Keratinocyte (primary cell): ENCODE results near the gene TEX44. TPM values are rescaled to one million over a fixed set of nuclear protein-coding genes. Genes with fewer than 3 reads are reported as not detected.

Experiments
- DNase-seq: peaks from one replicate; pipeline ENCODE4 v3.0.0-alpha.2; 2011; ENCODE audit warnings: low read depth, missing footprints, low spot score
- FAIRE-seq: peaks from 2 replicates; lab custom pipeline; 2011; peaks lifted over from hg19 to GRCh38; lab: Jason Lieb, UNC
- H2AFZ ChIP-seq: 2 replicates; pipeline ENCODE4 v1.6.0; 2012; ENCODE audit warnings: low read length, control low read depth, inconsistent platforms; ENCODE audit not compliant: control insufficient read depth
- H3K27ac ChIP-seq: 2 replicates; pipeline ENCODE4 v1.5.1; 2011; ENCODE audit warnings: low read length; ENCODE audit not compliant: control insufficient read depth, insufficient read depth
- H3K27me3 ChIP-seq: 3 replicates; pipeline ENCODE4 v1.6.0; 2011; ENCODE audit warnings: low read length; ENCODE audit not compliant: control insufficient read depth, insufficient read depth; ENCODE audit errors: extremely low read depth
- H3K36me3 ChIP-seq, 2 experiments: 2 replicates in 1 of 2; 3 replicates in 1 of 2; pipeline ENCODE4 v1.5.1; 2011; ENCODE audit warnings: low read length in 2 of 2, mild to moderate bottlenecking in 1 of 2; ENCODE audit not compliant: control insufficient read depth in 2 of 2, insufficient read depth in 2 of 2; ENCODE audit errors: extremely low read depth in 1 of 2
- H3K4me1 ChIP-seq: 3 replicates; pipeline ENCODE4 v1.5.1; 2011; ENCODE audit warnings: low read length; ENCODE audit not compliant: control insufficient read depth, insufficient read depth; ENCODE audit errors: extremely low read depth
- H3K4me2 ChIP-seq: 3 replicates; pipeline ENCODE4 v1.6.0; 2011; ENCODE audit warnings: low read depth, low read length; ENCODE audit not compliant: control insufficient read depth, insufficient read depth; ENCODE audit errors: extremely low read depth
- H3K4me3 ChIP-seq, 3 experiments: fragments of 200-600 bp in 1 of 3; sonication (generic) in 1 of 3; 2 replicates in 2 of 3; 3 replicates in 1 of 3; pipeline ENCODE4 v1.5.1; 2011 to 2016; ENCODE audit warnings: low read length in 3 of 3, mild to moderate bottlenecking in 3 of 3, control low read depth in 2 of 3, inconsistent platforms in 1 of 3, low read depth in 1 of 3, mixed read lengths in 1 of 3, mixed run types in 1 of 3, moderate library complexity in 1 of 3; ENCODE audit not compliant: control insufficient read depth in 2 of 3, insufficient read depth in 2 of 3; ENCODE audit errors: extremely low read depth in 1 of 3
- H3K79me2 ChIP-seq: 2 replicates; pipeline ENCODE4 v1.6.0; 2012; ENCODE audit warnings: low read length; ENCODE audit not compliant: control insufficient read depth, insufficient read depth
- H3K9ac ChIP-seq: 3 replicates; pipeline ENCODE4 v1.6.0; 2011; ENCODE audit warnings: low read length; ENCODE audit not compliant: control insufficient read depth, insufficient read depth; ENCODE audit errors: extremely low read depth
- H3K9me1 ChIP-seq: 3 replicates; pipeline ENCODE4 v1.6.0; 2011; ENCODE audit warnings: low read length; ENCODE audit not compliant: control insufficient read depth, insufficient read depth; ENCODE audit errors: extremely low read depth
- H3K9me3 ChIP-seq: 2 replicates; pipeline ENCODE4 v1.5.1; 2012; ENCODE audit warnings: low read depth, low read length; ENCODE audit not compliant: control insufficient read depth
- H4K20me1 ChIP-seq: 3 replicates; pipeline ENCODE4 v1.6.0; 2011; ENCODE audit warnings: low read length; ENCODE audit not compliant: control insufficient read depth, insufficient read depth; ENCODE audit errors: extremely low read depth
- CTCF ChIP-seq, 3 experiments: IDR thresholded peaks in 1 of 3; conservative IDR thresholded peaks in 1 of 3; optimal IDR thresholded peaks in 1 of 3; 2 replicates in 2 of 3; 3 replicates in 1 of 3; pipeline versions ENCODE3 to v1.5.1; 2011; ENCODE audit warnings: low read length in 3 of 3, mild to moderate bottlenecking in 3 of 3, moderate library complexity in 2 of 3, control low read depth in 1 of 3, inconsistent platforms in 1 of 3; ENCODE audit not compliant: insufficient read depth in 2 of 3; ENCODE audit errors: extremely low read depth in 1 of 3
- EZH2 ChIP-seq: IDR thresholded peaks from one replicate; pipeline ENCODE4 v1.6.1; 2012; ENCODE audit warnings: inconsistent platforms, mild to moderate bottlenecking, low read length, moderate library complexity
- dilution Hi-C: fragments of 300-500 bp; cut with MboI; formaldehyde crosslinking; loops from one replicate; pipeline ENCODE4 v1.7.0; 2020; ENCODE audit warnings: low sequenced_read_pairs; ENCODE audit not compliant: extremely low pct_ligation_motif_present
- polyA plus RNA-seq, 5 experiments: library from polyadenylated mRNA; depleted of rRNA in 3 of 5; stranded (reverse) in 3 of 5; stranded (forward) in 1 of 5; unstranded in 1 of 5; fragments of >200 nt; gene quantifications; 1 replicate in 1 of 5; 2 replicates in 3 of 5; 3 replicates in 1 of 5; pipeline versions ENCODE4 v1.2.1 to v1.2.3, GENCODE V29; 2011 to 2012; ENCODE audit warnings: missing spikeins in 2 of 5, low read depth in 1 of 5, low replicate concordance in 1 of 5

The TEX44 gene
- polyA plus RNA-seq, 1 donor (not counting 4 experiments of a cell fraction or from before 2014, with no cell fraction given) = not detected

DNA sequence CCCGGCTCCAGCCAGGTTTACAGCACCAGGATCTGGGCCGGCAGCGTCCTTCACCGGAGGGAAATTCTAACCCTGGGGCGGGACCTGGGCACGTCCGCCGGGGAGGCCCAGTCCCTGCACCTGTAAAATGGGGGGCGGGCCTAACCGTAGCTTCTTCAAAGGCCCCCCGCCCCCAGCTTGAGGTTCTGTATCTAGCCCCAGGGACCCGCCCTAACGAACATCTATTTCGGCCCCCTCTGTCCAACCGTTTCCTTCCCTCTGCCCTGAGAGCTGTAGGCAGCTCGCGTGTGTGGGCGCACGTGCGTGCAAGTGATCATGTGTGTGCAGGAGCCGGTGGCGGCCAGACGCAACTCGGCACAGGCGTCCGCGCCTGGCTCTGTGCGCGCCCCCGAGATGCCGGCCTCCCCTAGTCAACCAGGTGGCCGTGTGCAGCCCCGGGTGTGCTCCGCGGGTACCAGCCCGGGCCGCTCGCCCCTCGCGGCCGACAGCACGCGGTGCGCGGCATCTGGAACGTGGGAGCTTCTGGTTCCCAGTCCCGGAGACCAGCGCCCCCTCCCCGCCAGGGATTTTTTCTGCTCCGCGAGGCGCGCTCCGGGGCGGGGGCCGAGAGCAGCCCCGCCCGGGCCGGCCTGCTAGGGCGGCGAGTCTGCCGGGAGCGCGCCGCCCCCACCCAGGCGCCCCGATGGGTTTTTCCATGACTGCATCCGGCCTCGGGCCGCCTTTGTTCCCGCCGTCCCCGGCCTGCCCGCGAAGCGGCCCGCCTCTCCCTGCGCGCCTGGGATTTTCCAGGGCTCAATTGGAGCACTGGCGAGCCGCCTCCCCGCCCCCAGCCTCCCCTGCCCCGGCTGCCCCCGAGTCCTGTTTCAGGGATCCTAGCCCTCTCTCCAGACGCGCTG, 21.2 kb downstream of the TEX44 start:
- H3K27me3 ChIP-seq = no peaks in the 10 kb centered on the region
- H3K27ac ChIP-seq = peak overlapping the region; percentile 90
- H3K9me3 ChIP-seq = no peaks in the 10 kb centered on the region
- H3K4me3 ChIP-seq = peak overlapping the region; percentile 11 to 38 (median 25)
- H3K79me2 ChIP-seq = no peaks in the 10 kb centered on the region
- no peak for DNase-seq
- no peaks in the 10 kb centered on the region for H3K36me3 ChIP-seq
- peaks cover 51% of the 10 kb centered on the region for H3K4me1 ChIP-seq
- peaks cover 3% of the 10 kb centered on the region for H3K9me1 ChIP-seq
- no peak for FAIRE-seq
- dilution Hi-C loops = no loop called here
- H3K4me2 ChIP-seq = peak overlapping the region; percentile 69
- H3K9ac ChIP-seq = peak overlapping the region; percentile 80
- no peaks in the 10 kb centered on the region for H4K20me1 ChIP-seq
- TF ChIP-seq CTCF (optimal IDR thresholded peaks at IDR 0.05 in 1 of 3, IDR thresholded peaks at IDR 0.05 in 1 of 3, conservative IDR thresholded peaks at IDR 0.05 in 1 of 3; ENCODE audit: extremely low read depth in 1 of 3, insufficient read depth in 2 of 3, low read length in 3 of 3) (peak in 1 of 3 experiments; percentile 5), EZH2 (no peak)
- H2AFZ ChIP-seq = peak overlapping the region; percentile 77

GRCh38 chr2:231614559-231615057, 21.9 kb downstream of the TEX44 start:
- TF ChIP-seq CTCF (optimal IDR thresholded peaks at IDR 0.05 in 1 of 3, IDR thresholded peaks at IDR 0.05 in 1 of 3, conservative IDR thresholded peaks at IDR 0.05 in 1 of 3; ENCODE audit: extremely low read depth in 1 of 3, insufficient read depth in 2 of 3, low read length in 3 of 3) (no peak), EZH2 (no peak)
- Histone ChIP-seq H2AFZ (peak overlapping the region; percentile 77), H3K27me3 (no peaks in the 10 kb centered on the region), H3K36me3 (no peaks in the 10 kb centered on the region), H3K4me2 (peak overlapping the region; percentile 69), H3K9me3 (no peaks in the 10 kb centered on the region), H3K27ac (peak overlapping the region; percentile 90), H3K9ac (peak overlapping the region; percentile 80), H4K20me1 (no peaks in the 10 kb centered on the region), H3K4me3 (peak overlapping the region in 2 of 3 experiments; percentile 2 to 34), H3K79me2 (no peaks in the 10 kb centered on the region), H3K4me1 (peaks cover 51% of the 10 kb centered on the region), H3K9me1 (peaks cover 3% of the 10 kb centered on the region)
- dilution Hi-C loops = no loop called here
- DNase-seq (no peak), FAIRE-seq (no peak)
